C4-2B (cell line): ENCODE data around the gene AK4.

Experiments used
- CTCF ChIP-seq: fragments of 450-650 bp; conservative IDR thresholded peaks from 2 replicates; pipeline ENCODE4 v1.5.1; 2017; ENCODE audit warnings: mild to moderate bottlenecking
- ZFX ChIP-seq: fragments of 450-650 bp; IDR thresholded peaks from 2 replicates; pipeline ENCODE4 v1.6.1; 2017

GRCh38 chr1:65258106-65258505 is 110.1 kb downstream of the AK4 start:
- TF ChIP-seq CTCF: no peak
- no peak for TF ChIP-seq ZFX
